Measurements from ENCODE around the gene CNPY3. TPM values are rescaled to one million over a fixed set of nuclear protein-coding genes. Genes with fewer than 3 reads are reported as not detected.
A peak's percentile ranks its signal among the peaks of the same experiment; 100 is the strongest.

Gene CNPY3
- total and polyA plus RNA-seq, 2 of the 13 experiments (the other 11 are each of a cell fraction or from before 2014, with no cell fraction given) = 42.3 to 60.2 TPM

- TF ChIP-seq, protein P1, sequence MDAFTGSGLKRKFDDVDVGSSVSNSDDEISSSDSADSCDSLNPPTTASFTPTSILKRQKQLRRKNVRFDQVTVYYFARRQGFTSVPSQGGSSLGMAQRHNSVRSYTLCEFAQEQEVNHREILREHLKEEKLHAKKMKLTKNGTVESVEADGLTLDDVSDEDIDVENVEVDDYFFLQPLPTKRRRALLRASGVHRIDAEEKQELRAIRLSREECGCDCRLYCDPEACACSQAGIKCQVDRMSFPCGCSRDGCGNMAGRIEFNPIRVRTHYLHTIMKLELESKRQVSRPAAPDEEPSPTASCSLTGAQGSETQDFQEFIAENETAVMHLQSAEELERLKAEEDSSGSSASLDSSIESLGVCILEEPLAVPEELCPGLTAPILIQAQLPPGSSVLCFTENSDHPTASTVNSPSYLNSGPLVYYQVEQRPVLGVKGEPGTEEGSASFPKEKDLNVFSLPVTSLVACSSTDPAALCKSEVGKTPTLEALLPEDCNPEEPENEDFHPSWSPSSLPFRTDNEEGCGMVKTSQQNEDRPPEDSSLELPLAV (CRISPR knock-in tag; conservative IDR thresholded peaks at IDR 0.05; ENCODE audit: low read depth) = no peak
- TF ChIP-seq ZNF484 (CRISPR knock-in tag; IDR thresholded peaks at IDR 0.05; ENCODE audit: borderline replicate concordance, low read depth) (no peak), ZNF576 (CRISPR knock-in tag; IDR thresholded peaks at IDR 0.05) (0 out of 2 replicates have a peak, but pooled peaks have one; percentile 45), RAD51 (IDR thresholded peaks at IDR 0.05; ENCODE audit: borderline replicate concordance) (no peak), ZNF367 (CRISPR knock-in tag; IDR thresholded peaks at IDR 0.05; ENCODE audit: borderline replicate concordance) (no peak), ZNF512B (CRISPR knock-in tag; IDR thresholded peaks at IDR 0.05; ENCODE audit: borderline replicate concordance) (peak; percentile 40; the same call in 1 of the 2 replicates), ZNF557 (CRISPR knock-in tag; IDR thresholded peaks at IDR 0.05) (no peak), MNT (IDR thresholded peaks at IDR 0.05) (peak; percentile 30; the same call in 1 of the 2 replicates), IKZF4 (CRISPR knock-in tag; IDR thresholded peaks at IDR 0.05; ENCODE audit: borderline replicate concordance, low read depth, not compliant biosample characterization) (peak; percentile 52), TFDP1 (CRISPR knock-in tag; IDR thresholded peaks at IDR 0.05; ENCODE audit: borderline replicate concordance) (peak; percentile 76; the same call in 1 of the 2 replicates), ATF7-NPFF (CRISPR knock-in tag; IDR thresholded peaks at IDR 0.05; ENCODE audit: low read depth) (peak; percentile 79), AGO2 (optimal IDR thresholded peaks at IDR 0.05; ENCODE audit: low read depth, low read length) (peak; percentile 59), PHF8 (CRISPR knock-in tag; IDR thresholded peaks at IDR 0.05) (peak; percentile 81)
- TF ChIP-seq, protein P2, sequence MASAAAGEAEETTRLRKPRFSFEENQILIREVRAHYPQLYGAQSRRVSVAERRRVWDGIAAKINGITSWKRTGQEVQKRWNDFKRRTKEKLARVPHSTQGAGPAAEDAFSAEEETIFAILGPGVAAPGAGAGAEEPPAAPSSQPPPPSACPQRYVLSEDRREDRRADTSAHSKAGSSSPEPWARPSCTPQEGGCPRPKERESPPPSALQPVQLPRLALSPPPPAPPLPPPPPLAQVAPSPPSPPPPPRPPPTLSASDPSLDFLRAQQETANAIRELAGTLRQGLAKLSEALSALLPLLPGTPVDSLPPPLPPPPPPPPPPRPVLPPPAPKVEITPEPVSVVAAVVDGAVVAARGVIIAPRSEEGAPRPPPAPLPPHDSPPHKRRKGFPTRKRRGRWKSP (CRISPR knock-in tag; IDR thresholded peaks at IDR 0.05) = peak; percentile 79; the same call in 1 of the 2 replicates
- TF ChIP-seq, protein P3, sequence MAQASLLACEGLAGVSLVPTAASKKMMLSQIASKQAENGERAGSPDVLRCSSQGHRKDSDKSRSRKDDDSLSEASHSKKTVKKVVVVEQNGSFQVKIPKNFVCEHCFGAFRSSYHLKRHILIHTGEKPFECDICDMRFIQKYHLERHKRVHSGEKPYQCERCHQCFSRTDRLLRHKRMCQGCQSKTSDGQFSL (CRISPR knock-in tag; IDR thresholded peaks at IDR 0.05) = no peak
- TF ChIP-seq, protein P4, sequence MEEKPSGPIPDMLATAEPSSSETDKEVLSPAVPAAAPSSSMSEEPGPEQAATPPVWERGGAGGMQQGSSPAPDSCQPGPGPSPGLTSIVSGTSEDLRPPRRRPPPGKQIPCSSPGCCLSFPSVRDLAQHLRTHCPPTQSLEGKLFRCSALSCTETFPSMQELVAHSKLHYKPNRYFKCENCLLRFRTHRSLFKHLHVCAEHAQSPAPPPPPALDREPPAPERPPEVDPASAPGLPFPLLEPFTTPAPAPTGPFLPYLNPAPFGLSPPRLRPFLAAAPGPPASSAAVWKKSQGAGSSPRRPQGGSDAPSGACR (CRISPR knock-in tag; IDR thresholded peaks at IDR 0.05) = peak; percentile 61; the same call in 1 of the 2 replicates
- TF ChIP-seq, protein P5, sequence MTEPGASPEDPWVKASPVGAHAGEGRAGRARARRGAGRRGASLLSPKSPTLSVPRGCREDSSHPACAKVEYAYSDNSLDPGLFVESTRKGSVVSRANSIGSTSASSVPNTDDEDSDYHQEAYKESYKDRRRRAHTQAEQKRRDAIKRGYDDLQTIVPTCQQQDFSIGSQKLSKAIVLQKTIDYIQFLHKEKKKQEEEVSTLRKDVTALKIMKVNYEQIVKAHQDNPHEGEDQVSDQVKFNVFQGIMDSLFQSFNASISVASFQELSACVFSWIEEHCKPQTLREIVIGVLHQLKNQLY (CRISPR knock-in tag; IDR thresholded peaks at IDR 0.05) = no peak
Measured at GRCh38 chr6:42960243-42961019, 31.2 kb downstream of the CNPY3 start, which contains the start of gene GNMT (continued).
